HG02884 (cell line): Measurements from ENCODE around the gene TWNK.
A peak's percentile ranks its signal among the peaks of the same experiment; 100 is the strongest.

Experiments used
- ATAC-seq: cut with Tn5 transposase; IDR thresholded peaks from one replicate; pipeline ENCODE4 v1.9.1; 2021; ENCODE audit warnings: mild to moderate bottlenecking, moderate library complexity; ENCODE audit not compliant: unreplicated experiment

The TWNK gene

GRCh38 chr10:100996678-100997359 is 9.5 kb downstream of the TWNK start:
- no peak for ATAC-seq

GRCh38 chr10:100997360-100998182 is 10.2 kb downstream of the TWNK start:
- ATAC-seq: no peak

GRCh38 chr10:100998183-100998990 is 11.0 kb downstream of the TWNK start:
- ATAC-seq: no peak

- ATAC-seq: peak; percentile 41
Measured at GRCh38 chr10:100998991-100999741, 11.8 kb downstream of the TWNK start.

- ATAC-seq: no peak
Measured at GRCh38 chr10:100999742-101000126, 12.4 kb downstream of the TWNK start, which contains the start of gene LZTS2. LZTS2 (plus strand) TSS chr10:100999808; CDS start chr10:101002539, 2,731 bp downstream.

GRCh38 chr10:101000127-101000914 is 13.0 kb downstream of the TWNK start:
- ATAC-seq: no peak

GRCh38 chr10:101000915-101001658 is 13.7 kb downstream of the TWNK start:
- no peak for ATAC-seq

GRCh38 chr10:101001659-101002035 is 14.3 kb downstream of the TWNK start:
- no peak for ATAC-seq

- ATAC-seq: no peak
Measured at GRCh38 chr10:101002456-101002855, 15.1 kb downstream of the TWNK start.

GRCh38 chr10:101003639-101004206 is 16.4 kb downstream of the TWNK start:
- ATAC-seq: no peak

- ATAC-seq: no peak
Measured at GRCh38 chr10:101005361-101005760, 18.0 kb downstream of the TWNK start.

- ATAC-seq: no peak
Measured at GRCh38 chr10:101005869-101006567, 18.7 kb downstream of the TWNK start.

GRCh38 chr10:101006593-101007098 is 19.3 kb downstream of the TWNK start:
- ATAC-seq: no peak

- ATAC-seq: no peak
Measured at GRCh38 chr10:101007099-101007711, 19.9 kb downstream of the TWNK start.

- no peak for ATAC-seq
Measured at GRCh38 chr10:101007915-101008822, 20.8 kb downstream of the TWNK start.

GRCh38 chr10:101008823-101009423 is 21.6 kb downstream of the TWNK start:
- no peak for ATAC-seq
